HTERT RPE-1 (cell line): Measurements from ENCODE around the gene MAPRE3.

Experiments used
- in situ Hi-C: fragments of 300-500 bp; cut with MboI; formaldehyde crosslinking; loops from 4 replicates; pipeline ENCODE4 v1.14.3; 2020; ENCODE audit warnings: low sequenced_read_pairs

The MAPRE3 gene

GRCh38 chr2:27010139-27010538 lies 39.7 kb downstream of the MAPRE3 start:
- in situ Hi-C loops: no loop called here

GRCh38 chr2:27013738-27014137 lies 43.3 kb downstream of the MAPRE3 start:
- in situ Hi-C loops: no loop called here

- in situ Hi-C loops: no loop called here
Observed at GRCh38 chr2:27014771-27015433, 44.5 kb downstream of the MAPRE3 start.

GRCh38 chr2:27016801-27017325 lies 46.4 kb downstream of the MAPRE3 start:
- in situ Hi-C loops: no loop called here

GRCh38 chr2:27018142-27018541 lies 47.7 kb downstream of the MAPRE3 start:
- in situ Hi-C loops: no loop called here

- in situ Hi-C loops: no loop called here
Observed at GRCh38 chr2:27019459-27019858, 49.0 kb downstream of the MAPRE3 start.

- in situ Hi-C loops: no loop called here
Observed at GRCh38 chr2:27019931-27020855, 49.8 kb downstream of the MAPRE3 start.

GRCh38 chr2:27021253-27022049 lies 51.0 kb downstream of the MAPRE3 start:
- in situ Hi-C loops: no loop called here

- in situ Hi-C loops: no loop called here
Observed at GRCh38 chr2:27023740-27024139, 53.3 kb downstream of the MAPRE3 start.

- in situ Hi-C loops: no loop called here
Observed at GRCh38 chr2:27024188-27024587, 53.8 kb downstream of the MAPRE3 start.

- in situ Hi-C loops: no loop called here
Observed at GRCh38 chr2:27024812-27025211, 54.4 kb downstream of the MAPRE3 start.

- in situ Hi-C loops: no loop called here
Observed at GRCh38 chr2:27025281-27025800, 54.9 kb downstream of the MAPRE3 start.

- in situ Hi-C loops: no loop called here
Observed at GRCh38 chr2:27025861-27026851, 55.7 kb downstream of the MAPRE3 start.

GRCh38 chr2:27027211-27027651 lies 56.8 kb downstream of the MAPRE3 start:
- in situ Hi-C loops: no loop called here

GRCh38 chr2:27029051-27029450 lies 58.6 kb downstream of the MAPRE3 start:
- in situ Hi-C loops: no loop called here

- in situ Hi-C loops: no loop called here
Observed at GRCh38 chr2:27032495-27033252, 62.2 kb downstream of the MAPRE3 start, which contains the start of gene TMEM214. Gene TMEM214, plus strand, starts transcription at chr2:27032965. Its CDS starts 51 bp downstream, at chr2:27033016.

- in situ Hi-C loops: no loop called here
Observed at GRCh38 chr2:27033253-27033852, 62.9 kb downstream of the MAPRE3 start.

GRCh38 chr2:27038012-27038411 lies 67.6 kb downstream of the MAPRE3 start:
- in situ Hi-C loops: no loop called here
